Measurements from ENCODE around the gene DCDC1. TPM values are rescaled to one million over a fixed set of nuclear protein-coding genes. Genes with fewer than 3 reads are reported as not detected.
"Not testable (repeated sequence)": the region's sequence is repeated elsewhere in the genome, so short reads cannot be mapped to it uniquely, and the experiment has no call there.

DCDC1 gene
- total RNA-seq, 1 experiment from 2014 or later, result not detected

DNA sequence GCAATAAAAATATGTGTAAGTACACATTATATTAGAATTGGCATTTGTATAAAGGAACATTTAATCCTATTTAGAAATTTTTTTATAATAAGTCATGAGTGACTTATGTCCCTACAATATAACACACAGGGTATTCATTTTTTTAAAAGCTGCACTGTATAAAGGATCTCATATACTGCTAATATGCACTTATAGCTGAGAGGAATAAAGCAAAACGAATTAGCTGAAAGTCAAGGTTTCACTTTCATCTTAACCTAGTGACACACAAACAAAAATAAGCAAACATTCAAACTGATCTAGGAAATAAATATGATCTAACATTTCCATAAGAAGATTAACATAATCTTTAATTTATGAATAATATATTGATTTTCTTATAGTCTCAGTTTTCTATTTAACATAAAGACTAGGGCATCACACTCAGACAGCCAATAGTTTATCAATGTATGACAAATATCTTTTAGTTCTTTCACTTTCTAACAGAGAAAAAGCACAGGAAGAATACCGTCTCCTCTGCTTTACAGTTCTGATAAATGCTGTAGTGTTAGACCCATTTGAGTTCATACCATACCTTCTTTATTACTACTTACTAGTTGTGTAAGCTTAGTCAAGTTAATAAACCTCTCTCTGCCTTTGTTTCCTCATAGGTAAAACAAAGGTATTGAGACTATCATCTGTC is 42.9 kb downstream of the DCDC1 start:
- no peak for DNase-seq (ENCODE audit: low spot score)

DNA sequence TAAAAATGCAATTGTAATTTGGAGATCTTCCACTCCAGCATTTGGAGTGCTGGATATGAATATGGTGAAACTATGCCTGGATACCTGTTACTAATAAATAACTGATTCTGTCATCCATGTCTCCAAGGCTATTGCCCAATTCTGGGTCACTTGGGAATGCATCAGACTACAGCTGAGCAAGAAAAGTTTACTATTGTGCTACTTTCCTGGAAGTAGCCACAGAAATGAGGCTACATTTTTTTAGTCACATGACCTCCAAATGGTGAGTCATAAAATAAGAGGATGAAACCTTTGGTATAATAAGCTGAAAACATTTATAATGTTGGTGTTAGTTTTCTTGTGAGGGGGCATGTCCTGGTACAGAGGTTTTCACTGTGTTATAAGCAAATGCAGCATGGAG is 44.4 kb downstream of the DCDC1 start:
- no peak for DNase-seq (ENCODE audit: low spot score)

GRCh38 chr11:31323145-31323544 is 46.4 kb downstream of the DCDC1 start:
- DNase-seq (ENCODE audit: low spot score), result no peak

GRCh38 chr11:31321494-31321893 is 48.0 kb downstream of the DCDC1 start:
- DNase-seq (ENCODE audit: low spot score), result not testable (repeated sequence)

DNA sequence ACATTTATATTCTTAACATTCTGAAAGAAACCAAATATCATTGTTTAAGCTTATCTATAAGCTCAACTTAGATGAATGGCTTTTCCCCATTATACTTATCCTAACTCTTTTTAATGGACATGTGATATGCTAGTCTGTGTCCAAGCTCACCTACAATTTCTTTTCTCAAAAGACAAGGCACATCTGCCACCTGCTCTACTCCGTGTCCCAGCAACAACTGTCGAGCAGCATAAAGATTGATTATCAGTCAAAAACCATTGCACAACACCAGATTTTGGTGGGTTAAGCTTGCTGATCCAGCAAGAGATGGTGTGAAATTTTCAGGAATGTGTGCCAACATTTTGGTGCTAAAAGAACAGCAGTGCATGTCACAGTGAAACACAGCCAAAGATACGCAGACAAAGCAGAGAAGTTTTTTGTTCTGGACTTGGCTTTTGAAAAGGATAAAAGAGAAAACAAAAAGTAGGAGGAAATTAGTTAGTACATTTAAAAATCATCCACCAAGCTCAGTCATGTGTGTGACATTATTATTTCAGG is 65.8 kb downstream of the DCDC1 start:
- no peak for DNase-seq (ENCODE audit: low spot score)

GRCh38 chr11:31301549-31302510 is 67.7 kb downstream of the DCDC1 start:
- DNase-seq (ENCODE audit: low spot score), result no peak

DNA sequence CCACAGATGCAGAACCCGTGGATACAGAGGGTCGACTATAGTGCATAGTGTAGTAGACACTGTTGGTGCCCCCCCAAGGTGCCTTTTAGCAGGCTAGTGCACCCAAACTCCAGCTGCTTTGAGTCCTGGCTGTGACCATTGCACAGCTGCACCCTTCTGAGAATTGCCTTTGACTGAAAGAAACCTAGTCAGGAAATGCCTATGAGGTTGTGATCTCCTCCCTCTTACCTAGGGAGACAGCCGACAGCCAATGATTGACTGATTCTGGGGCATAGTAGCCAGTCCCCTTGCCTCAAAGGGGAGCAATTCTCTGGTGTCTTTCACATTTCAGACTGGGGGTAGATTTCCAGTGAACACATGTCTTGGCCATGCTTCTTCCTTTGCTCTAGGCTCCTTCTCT is 74.2 kb downstream of the DCDC1 start:
- DNase-seq (ENCODE audit: low spot score), result no peak

DNA sequence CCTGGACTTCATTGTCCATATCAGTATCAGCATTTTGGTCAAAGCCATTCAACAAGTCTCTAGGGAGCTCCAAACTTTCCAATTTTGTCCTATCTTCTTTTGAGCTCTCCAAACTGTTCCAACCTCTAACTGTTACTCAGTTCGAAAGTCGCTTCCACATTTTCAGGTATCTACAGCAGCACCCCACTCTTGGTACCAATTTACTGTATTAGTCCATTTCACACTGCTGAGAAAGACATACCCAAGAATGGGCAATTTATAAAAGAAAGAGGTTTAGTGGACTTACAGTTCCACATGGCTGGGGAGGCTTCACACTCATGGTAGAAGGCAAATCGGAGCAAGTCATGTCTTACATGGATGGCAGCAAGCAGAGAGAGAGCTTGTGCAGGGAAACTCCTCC is 96.0 kb downstream of the DCDC1 start:
- not testable (repeated sequence) for DNase-seq (ENCODE audit: low spot score)

GRCh38 chr11:31267720-31268119 is 101.8 kb downstream of the DCDC1 start:
- no peak for DNase-seq (ENCODE audit: low spot score)

GRCh38 chr11:31264834-31265233 is 104.7 kb downstream of the DCDC1 start:
- DNase-seq (ENCODE audit: low spot score), result no peak

DNA sequence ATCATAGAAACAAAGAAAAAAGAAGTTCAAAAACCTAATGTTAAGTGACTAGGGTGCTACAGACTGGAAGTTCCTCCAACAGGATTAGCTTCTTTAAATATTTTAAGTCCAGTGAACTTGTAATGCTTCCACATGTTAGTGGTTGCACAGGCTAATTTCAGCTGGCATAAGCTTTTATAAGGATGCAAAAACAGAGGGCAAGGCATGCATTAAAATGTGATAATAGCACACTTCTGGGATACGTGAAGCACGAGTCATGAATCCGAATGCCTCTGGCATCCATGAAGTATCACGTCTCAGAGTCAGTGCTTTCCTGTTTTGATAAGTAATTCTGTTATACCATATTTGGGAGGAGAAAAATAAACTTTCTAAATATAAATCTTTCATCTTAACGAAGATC is 106.8 kb downstream of the DCDC1 start:
- no peak for DNase-seq (ENCODE audit: low spot score)

DNA sequence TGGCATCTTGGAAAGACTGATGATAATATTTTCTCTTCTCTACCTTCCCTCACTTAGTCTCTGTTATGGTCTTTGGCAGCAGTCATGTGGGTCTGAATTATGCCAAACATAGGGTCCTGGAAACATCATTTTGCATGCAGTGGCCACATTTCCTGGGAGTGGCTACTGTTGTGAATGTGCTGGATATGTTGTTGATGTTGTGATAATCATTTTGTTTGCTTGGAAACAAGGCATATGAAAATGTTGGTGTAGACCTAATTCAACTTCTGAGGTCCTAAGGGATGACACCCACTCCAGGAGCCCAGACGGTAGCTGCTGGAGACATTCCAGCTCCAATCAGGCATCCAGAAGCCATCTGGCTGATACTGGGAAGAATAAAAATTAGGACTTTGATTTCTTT is 109.7 kb downstream of the DCDC1 start:
- no peak for DNase-seq (ENCODE audit: low spot score)

- no peak for DNase-seq (ENCODE audit: low spot score)
Observed at GRCh38 chr11:31254415-31254814, 115.1 kb downstream of the DCDC1 start.

DNA sequence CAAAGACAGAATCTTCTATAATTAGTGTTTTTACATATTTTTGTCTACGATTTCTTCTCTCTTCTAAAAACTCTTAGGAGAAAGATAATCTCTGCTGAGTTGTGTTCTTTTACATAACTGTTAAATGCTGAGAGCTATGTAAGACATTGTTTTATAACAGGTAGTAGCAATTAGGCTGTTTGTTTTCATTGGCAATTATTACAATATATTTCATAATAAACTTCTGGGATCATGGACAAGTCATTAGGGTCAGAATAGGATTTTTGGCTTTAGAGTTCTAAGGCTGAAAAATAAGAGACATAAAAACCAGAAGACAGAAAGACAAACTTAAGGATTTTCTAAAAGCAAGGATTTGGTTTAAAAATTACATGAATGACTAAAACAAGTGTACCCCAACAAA is 120.8 kb downstream of the DCDC1 start:
- DNase-seq (ENCODE audit: low spot score), result no peak

- DNase-seq (ENCODE audit: low spot score), result no peak
Observed at GRCh38 chr11:31247321-31247720, 122.2 kb downstream of the DCDC1 start.

- no peak for DNase-seq (ENCODE audit: low spot score)
Observed at GRCh38 chr11:31246451-31247165, 122.9 kb downstream of the DCDC1 start.

- no peak for DNase-seq (ENCODE audit: low spot score)
Observed at GRCh38 chr11:31243706-31244105, 125.8 kb downstream of the DCDC1 start.

GRCh38 chr11:31240340-31240904 is 129.1 kb downstream of the DCDC1 start:
- peak; percentile 68 for DNase-seq (ENCODE audit: low spot score)

DNA sequence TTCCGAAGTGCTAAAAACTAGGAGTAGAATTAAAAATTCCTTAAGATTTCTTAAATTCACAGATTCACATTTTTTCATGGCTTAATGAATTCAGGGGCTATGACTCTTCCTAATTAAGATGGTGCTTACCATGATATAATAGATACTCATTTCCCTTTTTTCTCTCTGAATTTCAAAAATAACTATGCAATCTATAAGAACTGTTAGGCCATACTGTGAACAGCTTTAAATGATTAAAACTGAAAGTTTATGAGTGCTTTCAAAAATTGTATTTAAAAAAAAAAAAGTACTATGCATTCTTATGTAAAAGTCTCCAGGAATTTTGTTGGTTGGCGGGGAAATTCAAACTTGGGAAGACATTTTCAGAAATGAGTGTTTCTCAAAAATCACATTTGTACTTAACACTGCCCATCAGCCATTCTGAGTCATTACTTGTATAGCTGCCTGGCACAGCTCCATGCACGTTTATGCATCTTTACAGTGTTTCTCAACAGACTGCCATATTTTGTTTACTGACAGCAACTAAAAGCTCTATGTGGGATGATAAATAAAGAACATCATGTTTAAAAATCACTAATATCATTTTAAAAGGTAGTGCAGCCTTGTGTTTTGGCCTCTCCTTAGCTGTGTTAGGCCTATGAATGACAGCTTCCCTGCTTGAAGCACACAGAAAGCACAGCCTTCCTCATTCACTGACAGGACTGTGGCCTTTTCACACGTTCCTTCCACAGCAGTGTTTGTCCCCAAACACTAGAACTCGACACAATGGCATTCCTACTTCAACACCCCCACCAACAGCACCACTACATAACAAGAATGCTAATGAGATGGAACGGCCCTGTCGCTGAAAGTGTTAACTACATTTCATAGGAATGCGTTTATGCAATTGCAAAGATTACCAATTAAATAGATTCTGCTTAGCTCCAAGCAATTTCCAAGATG is 131.4 kb downstream of the DCDC1 start:
- DNase-seq (ENCODE audit: low spot score), result no peak

DNA sequence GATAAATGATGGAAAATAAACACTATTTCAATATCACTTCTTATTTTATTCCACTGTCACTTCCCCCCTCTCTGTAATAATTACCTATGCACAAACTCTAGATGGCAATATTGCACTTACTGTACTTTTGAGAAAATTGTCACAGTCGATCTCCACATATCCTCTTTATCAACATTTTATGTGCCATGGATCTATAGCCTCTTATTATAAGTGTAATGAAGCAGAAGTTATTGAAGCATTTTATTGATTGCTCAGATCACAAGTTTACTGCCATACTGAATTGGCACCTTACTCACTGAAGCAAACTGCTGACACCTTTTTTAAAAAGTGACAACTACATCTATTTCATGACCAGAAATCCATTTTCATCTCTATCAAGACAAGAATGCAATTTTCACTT is 133.4 kb downstream of the DCDC1 start:
- DNase-seq (ENCODE audit: low spot score), result peak; percentile 15
